Measurements from ENCODE around the gene SLC10A1.

DNA sequence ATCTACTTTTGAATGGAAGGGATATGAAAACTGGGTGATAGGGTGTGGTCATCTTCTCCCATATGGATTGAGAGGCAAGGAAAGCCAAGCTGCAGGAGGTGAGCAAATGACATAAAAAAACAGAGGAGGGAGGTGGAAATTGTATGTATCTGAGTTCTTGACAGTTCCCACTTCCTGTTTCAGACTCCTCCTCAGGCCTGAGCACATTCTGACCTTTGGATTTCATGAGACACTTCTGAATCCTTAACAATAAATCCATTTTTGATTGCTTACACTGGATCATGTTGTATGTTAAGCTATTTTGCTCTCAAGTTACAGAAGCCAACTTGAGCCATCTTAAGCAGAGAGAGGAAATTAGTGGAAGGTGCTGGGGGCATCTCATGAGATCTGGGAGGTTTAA is 41.7 kb downstream of the SLC10A1 start:
- no peak for TF ChIP-seq CTCF (conservative IDR thresholded peaks at IDR 0.05; ENCODE audit: low read length)
- no peak for TF ChIP-seq EZH2phosphoT487 (IDR thresholded peaks at IDR 0.05; ENCODE audit: borderline replicate concordance, low read depth, low read length)

Data from OCI-LY7 (cell line).